Lung (tissue), 12 donors: Measurements from ENCODE around the gene PRDM15. TPM values are rescaled to one million over a fixed set of nuclear protein-coding genes. Genes with fewer than 3 reads are reported as not detected.

Source experiments
- ATAC-seq: fragments of 200-7000 bp; cut with Tn5 transposase; one replicate; pipeline ENCODE4 v1.9.1; 2020; ENCODE audit warnings: moderate number of reproducible peaks; ENCODE audit not compliant: insufficient read depth, low FRiP score
- DNase-seq, 3 donors: peaks; one replicate each; pipeline ENCODE4 v3.0.0-alpha.2; 2013 to 2017
- H3K27ac ChIP-seq, 2 donors: one replicate each; pipeline ENCODE4 v1.5.1; 2013; ENCODE audit warnings: mild to moderate bottlenecking in 2 of 2, moderate library complexity in 2 of 2, control low read depth in 1 of 2, inconsistent platforms in 1 of 2, low read depth in 1 of 2, low read length in 1 of 2
- H3K27me3 ChIP-seq, 3 donors: one replicate each; pipeline ENCODE4 v1.5.1; 2013; ENCODE audit warnings: low read length in 2 of 3; ENCODE audit not compliant: control insufficient read depth in 3 of 3, insufficient read depth in 3 of 3
- H3K36me3 ChIP-seq, 4 donors: one replicate each; pipeline ENCODE4 v1.5.1; 2013; ENCODE audit warnings: low read length in 4 of 4, mild to moderate bottlenecking in 1 of 4, moderate library complexity in 1 of 4; ENCODE audit not compliant: control insufficient read depth in 4 of 4, insufficient read depth in 4 of 4
- H3K4me1 ChIP-seq, 5 donors: one replicate each; pipeline ENCODE4 v1.5.1; 2013; ENCODE audit warnings: low read length in 5 of 5, mild to moderate bottlenecking in 2 of 5, moderate library complexity in 1 of 5; ENCODE audit not compliant: control insufficient read depth in 5 of 5, insufficient read depth in 5 of 5
- H3K4me3 ChIP-seq: one replicate; pipeline ENCODE4 v1.5.1; 2013; ENCODE audit warnings: mild to moderate bottlenecking, control low read depth, moderate library complexity
- H3K9ac ChIP-seq, 2 donors: one replicate each; pipeline ENCODE4 v1.5.1; 2013; ENCODE audit warnings: low read length in 2 of 2, control low read depth in 1 of 2; ENCODE audit not compliant: insufficient read depth in 1 of 2
- H3K9me3 ChIP-seq, 4 donors: one replicate each; pipeline ENCODE4 v1.5.1; 2013; ENCODE audit warnings: low read length in 3 of 4, mild to moderate bottlenecking in 1 of 4, moderate library complexity in 1 of 4; ENCODE audit not compliant: control insufficient read depth in 4 of 4, insufficient read depth in 3 of 4
- WGBS, 2 donors: extraction: QIAGEN DNeasy Blood & Tissue Kit; methylation state at CpG; one replicate each; pipeline ENCODE4 v1.1.7; 2013; 5-methylcytosine and 5-hydroxymethylcytosine counted together
- polyA plus RNA-seq, 2 donors: library from polyadenylated mRNA; stranded (reverse); fragments of 200-250 nt; gene quantifications; one replicate each; pipeline ENCODE4 v1.2.1, GENCODE V29; 2013
- total RNA-seq, 2 donors: library from RNA; depleted of rRNA in 1 of 2; stranded (reverse); fragments of >200 nt in 1 of 2; gene quantifications; one replicate each; pipeline ENCODE4 v1.2.1, GENCODE V29; 2014 to 2021
- TF ChIP-seq, protein P1 (sequence below): IDR thresholded peaks from 2 replicates; pipeline ENCODE4 v1.5.1; 2012; ENCODE audit warnings: mild to moderate bottlenecking; ENCODE audit errors: control extremely low read depth, extremely low read depth
- donor health status: control.
- donor health status: control.
- donor health status: Bipolar disorder and iron deficiency.
- donor health status: healthy.
- donor health status: DM: yes; HTN: yes; CAD: no.

Gene PRDM15
- total and polyA plus RNA-seq, 4 donors, result 2.4 to 7.2 (median 4.1) TPM

DNA sequence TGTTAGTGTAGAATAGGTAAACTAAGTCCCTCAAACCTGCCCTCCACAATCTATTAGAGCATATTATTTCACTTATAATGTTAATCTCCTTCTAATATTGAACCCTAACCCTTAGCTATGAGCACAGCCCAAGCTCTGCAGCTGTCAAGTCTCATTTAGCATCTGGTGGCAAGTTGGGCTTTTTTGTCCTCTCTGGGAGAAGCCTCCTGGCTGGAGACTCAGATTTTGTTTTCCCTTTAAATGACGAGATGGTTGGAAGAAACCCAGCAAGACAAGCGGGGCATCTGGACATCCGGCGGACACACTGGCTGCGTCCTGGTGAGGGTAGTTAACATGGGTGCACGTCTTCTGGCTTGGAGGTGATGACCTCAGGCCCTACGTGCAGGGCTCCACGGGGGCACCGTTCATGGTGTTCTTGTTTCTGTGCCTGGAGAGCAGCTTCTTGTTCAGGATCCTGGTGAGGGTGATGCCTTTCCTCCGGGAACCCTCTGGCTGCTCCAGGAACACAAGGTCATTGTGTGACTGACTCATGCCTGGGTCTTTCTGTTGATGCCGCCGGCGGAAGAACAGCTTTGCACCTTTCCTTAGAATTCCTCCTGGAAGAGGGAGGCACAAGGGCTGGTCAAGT is 9.7 kb upstream of the PRDM15 start:
- H3K27ac ChIP-seq, result no peak overlapping the region
- no peaks in the 10 kb centered on the region for H3K4me1 ChIP-seq
- H3K27me3 ChIP-seq, result no peaks in the 10 kb centered on the region
- H3K4me3 ChIP-seq, result no peak overlapping the region
- ATAC-seq, result no peak
- 89 to 91% methylated on average over 13 of the region's 13 CpGs for WGBS, 2 donors
- no peak for DNase-seq
- H3K9me3 ChIP-seq, result peaks cover 0 to 2% (median 0%) of the 10 kb centered on the region in 4 donors
- TF ChIP-seq, protein P1, sequence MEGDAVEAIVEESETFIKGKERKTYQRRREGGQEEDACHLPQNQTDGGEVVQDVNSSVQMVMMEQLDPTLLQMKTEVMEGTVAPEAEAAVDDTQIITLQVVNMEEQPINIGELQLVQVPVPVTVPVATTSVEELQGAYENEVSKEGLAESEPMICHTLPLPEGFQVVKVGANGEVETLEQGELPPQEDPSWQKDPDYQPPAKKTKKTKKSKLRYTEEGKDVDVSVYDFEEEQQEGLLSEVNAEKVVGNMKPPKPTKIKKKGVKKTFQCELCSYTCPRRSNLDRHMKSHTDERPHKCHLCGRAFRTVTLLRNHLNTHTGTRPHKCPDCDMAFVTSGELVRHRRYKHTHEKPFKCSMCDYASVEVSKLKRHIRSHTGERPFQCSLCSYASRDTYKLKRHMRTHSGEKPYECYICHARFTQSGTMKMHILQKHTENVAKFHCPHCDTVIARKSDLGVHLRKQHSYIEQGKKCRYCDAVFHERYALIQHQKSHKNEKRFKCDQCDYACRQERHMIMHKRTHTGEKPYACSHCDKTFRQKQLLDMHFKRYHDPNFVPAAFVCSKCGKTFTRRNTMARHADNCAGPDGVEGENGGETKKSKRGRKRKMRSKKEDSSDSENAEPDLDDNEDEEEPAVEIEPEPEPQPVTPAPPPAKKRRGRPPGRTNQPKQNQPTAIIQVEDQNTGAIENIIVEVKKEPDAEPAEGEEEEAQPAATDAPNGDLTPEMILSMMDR, result no peak
- H3K9ac ChIP-seq, result no peak overlapping the region
- peaks cover 0 to 14% (median 0%) of the 10 kb centered on the region in 4 donors for H3K36me3 ChIP-seq

DNA sequence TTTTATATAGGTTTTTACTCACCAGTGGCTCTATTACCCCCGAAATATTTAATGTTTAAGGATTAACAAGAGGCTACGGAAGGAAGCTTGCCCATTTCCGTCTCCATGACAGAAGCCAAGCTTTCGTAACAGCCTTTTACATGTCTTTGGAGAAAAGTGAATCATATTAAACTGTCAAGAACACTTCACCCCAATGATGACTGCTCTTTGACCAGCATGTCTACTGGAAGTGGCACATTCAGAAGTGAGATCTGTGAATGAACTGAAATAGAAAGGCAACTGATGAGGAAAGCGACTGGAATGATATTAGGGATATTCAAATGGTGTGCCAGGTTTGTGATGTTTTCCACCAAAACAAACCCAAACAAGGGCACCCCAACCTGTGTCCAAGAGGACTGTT is 8.5 kb upstream of the PRDM15 start:
- Histone ChIP-seq H3K4me1 (no peaks in the 10 kb centered on the region), H3K27ac (no peak overlapping the region), H3K9ac (no peak overlapping the region), H3K27me3 (no peaks in the 10 kb centered on the region), H3K4me3 (no peak overlapping the region), H3K9me3 (peaks cover 0 to 2% (median 0%) of the 10 kb centered on the region in 4 donors), H3K36me3 (peaks cover 0 to 14% (median 0%) of the 10 kb centered on the region in 4 donors)
- DNase-seq (no peak), ATAC-seq (no peak)
- WGBS, 2 donors, result 77 to 78% methylated on average over 5 of the region's 5 CpGs
- TF ChIP-seq, protein P1, result no peak

DNA sequence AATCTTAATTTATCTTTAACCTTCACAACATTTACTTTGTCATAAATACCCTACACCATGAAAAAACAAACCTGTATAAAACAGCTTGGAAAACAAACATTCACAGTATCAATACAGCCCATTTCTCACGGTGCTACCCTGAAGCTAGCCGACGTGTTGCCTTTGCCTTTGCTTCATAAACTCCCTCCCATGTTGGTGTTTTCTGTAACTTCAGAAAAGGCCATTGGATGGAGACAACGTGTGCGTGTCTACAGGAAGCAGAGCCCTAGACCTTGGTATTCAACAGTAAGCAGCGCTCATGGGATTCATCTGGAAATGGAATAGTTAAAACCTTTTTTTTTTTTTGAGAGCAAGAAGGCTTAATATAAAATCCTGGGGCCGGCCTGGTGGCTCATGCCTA is 7.2 kb upstream of the PRDM15 start:
- Histone ChIP-seq H3K27ac (no peak overlapping the region), H3K4me3 (no peak overlapping the region), H3K4me1 (no peaks in the 10 kb centered on the region), H3K9ac (no peak overlapping the region), H3K9me3 (peaks cover 0 to 2% (median 0%) of the 10 kb centered on the region in 4 donors), H3K27me3 (no peaks in the 10 kb centered on the region), H3K36me3 (peaks cover 0 to 14% (median 0%) of the 10 kb centered on the region in 4 donors)
- TF ChIP-seq, protein P1, result no peak
- 80 to 92% methylated on average over 7 of the region's 7 CpGs for WGBS, 2 donors
- DNase-seq (no peak), ATAC-seq (no peak)
